MCF 10A (cell line): ENCODE results near the gene CORO2A. TPM values are rescaled to one million over a fixed set of nuclear protein-coding genes. Genes with fewer than 3 reads are reported as not detected.

Experiments
- BruUV-seq: library from RNA; stranded (reverse); fragments of 400-500 nt; replicated peaks from 2 replicates; lab custom pipeline; 2021; lab: Mats Ljungman, UMichigan
- CTCF ChIA-PET: fragments of 300-600 bp; sonication (Branson Sonifier 250); formaldehyde crosslinking; extraction: SDS; loops from one replicate; lab custom pipeline; 2021; ENCODE audit warnings: antibody characterized with exemption, inconsistent platforms; lab: Yijun Ruan, JAX
- POLR2A ChIA-PET: fragments of 300-600, 350-650 bp; sonication (Branson Sonifier 250); formaldehyde crosslinking; extraction: SDS; loops from one replicate; lab custom pipeline; 2020; ENCODE audit warnings: antibody characterized with exemption, inconsistent platforms; lab: Yijun Ruan, JAX
- DNase-seq: peaks from one replicate; pipeline ENCODE4 v3.0.0-alpha.2; 2018; ENCODE audit not compliant: unreplicated experiment
- H3K27ac Mint-ChIP-seq: one replicate; pipeline ENCODE4 v1.8.0; 2022; ENCODE audit warnings: mild to moderate bottlenecking, low read depth, mixed read lengths; ENCODE audit not compliant: unreplicated experiment
- H3K27me3 Mint-ChIP-seq: one replicate; pipeline ENCODE4 v1.8.0; 2022; ENCODE audit warnings: mixed read lengths; ENCODE audit not compliant: insufficient read depth, unreplicated experiment
- H3K36me3 Mint-ChIP-seq: one replicate; pipeline ENCODE4 v1.8.0; 2022; ENCODE audit warnings: mild to moderate bottlenecking, moderate library complexity, mixed read lengths; ENCODE audit not compliant: insufficient read depth, unreplicated experiment
- H3K4me1 Mint-ChIP-seq: one replicate; pipeline ENCODE4 v1.8.0; 2022; ENCODE audit warnings: mixed read lengths; ENCODE audit not compliant: insufficient read depth, unreplicated experiment
- H3K4me3 Mint-ChIP-seq: one replicate; pipeline ENCODE4 v1.8.0; 2022; ENCODE audit warnings: mild to moderate bottlenecking, moderate library complexity, mixed read lengths; ENCODE audit not compliant: unreplicated experiment
- H3K9me3 Mint-ChIP-seq: one replicate; pipeline ENCODE4 v1.8.0; 2022; ENCODE audit warnings: mixed read lengths; ENCODE audit not compliant: unreplicated experiment
- CTCF ChIP-seq: fragments of 200-600 bp; IDR thresholded peaks from one replicate; pipeline ENCODE4 v1.8.0; 2022; ENCODE audit warnings: antibody characterized with exemption, mild to moderate bottlenecking; ENCODE audit not compliant: unreplicated experiment
- intact Hi-C: fragments of 100-400 bp; cut with micrococcal nuclease; formaldehyde crosslinking; loops from 2 replicates; pipeline ENCODE4 v1.14.1; 2022
- total RNA-seq: library from RNA; stranded (reverse); gene quantifications from 2 replicates; pipeline ENCODE4 v1.2.3, GENCODE V29; 2022

The CORO2A gene
- total RNA-seq, 1 experiment from 2014 or later, result 3.4 TPM

- BruUV-seq, result no TSS peak
- Mint-ChIP-seq H3K27me3 (no peaks in the 10 kb centered on the region), H3K27ac (no peak overlapping the region), H3K4me3 (peak overlapping the region; percentile 77), H3K9me3 (no peaks in the 10 kb centered on the region), H3K4me1 (peaks cover 6% of the 10 kb centered on the region), H3K36me3 (peaks cover 12% of the 10 kb centered on the region)
- peak; percentile 42 for DNase-seq
- intact Hi-C loops, result loop anchor here (2.0 to 10.0 kb wide), 3 partner anchors 47 to 117 kb away; no protein-coding TSS in a partner anchor
- ChIA-PET CTCF (interaction anchor here (0.5 to 2.9 kb wide), 14 partner anchors 12 to 1908 kb away, joined by 3 to 15 read pairs (median 4); no protein-coding TSS in a partner anchor), POLR2A (interaction anchor here (0.6 to 4.0 kb wide), 9 partner anchors 10 to 268 kb away, joined by 3 to 31 read pairs (median 5); partner anchors contain the start of genes TBC1D2 and TRIM14)
- no peak for TF ChIP-seq CTCF
Measured at GRCh38 chr9:98191671-98192502, 550 bp downstream of the CORO2A start.

GRCh38 chr9:98191181-98191608 lies 1.2 kb downstream of the CORO2A start:
- CTCF ChIA-PET, result interaction anchor here (0.6 to 2.8 kb wide), 6 partner anchors 16 to 119 kb away, joined by 3 to 15 read pairs (median 4); no protein-coding TSS in a partner anchor
- H3K27me3 Mint-ChIP-seq, result no peaks in the 10 kb centered on the region
- BruUV-seq, result no TSS peak
- H3K4me1 Mint-ChIP-seq, result peaks cover 6% of the 10 kb centered on the region
- DNase-seq, result no peak
- intact Hi-C loops, result loop anchor here (10.0 kb wide), 1 partner anchor 46 kb away; no protein-coding TSS in a partner anchor
- peaks cover 5% of the 10 kb centered on the region for H3K36me3 Mint-ChIP-seq
- no peak for TF ChIP-seq CTCF
- no peak overlapping the region for H3K27ac Mint-ChIP-seq
- H3K4me3 Mint-ChIP-seq, result peak overlapping the region; percentile 77
- POLR2A ChIA-PET, result interaction anchor here (0.6 to 4.0 kb wide), 3 partner anchors 47 to 65 kb away, joined by 3 to 31 read pairs (median 5); partner anchors contain the start of gene TBC1D2
- no peaks in the 10 kb centered on the region for H3K9me3 Mint-ChIP-seq

GRCh38 chr9:98190757-98191105 lies 1.7 kb downstream of the CORO2A start:
- CTCF ChIA-PET, result interaction anchor here (0.6 to 2.8 kb wide), 6 partner anchors 31 to 119 kb away, joined by 3 to 15 read pairs (median 4); no protein-coding TSS in a partner anchor
- peaks cover under 1% of the 10 kb centered on the region for H3K36me3 Mint-ChIP-seq

More at GRCh38 chr9:98190757-98191105, 1.7 kb downstream of the CORO2A start:
- POLR2A ChIA-PET, result interaction anchor here (0.6 kb wide), 1 partner anchor 47 kb away, joined by 3 read pairs; no protein-coding TSS in a partner anchor
- H3K4me1 Mint-ChIP-seq, result peaks cover 8% of the 10 kb centered on the region
- H3K9me3 Mint-ChIP-seq, result no peaks in the 10 kb centered on the region
- H3K27me3 Mint-ChIP-seq, result no peaks in the 10 kb centered on the region
- BruUV-seq, result no TSS peak
- DNase-seq, result no peak
- H3K4me3 Mint-ChIP-seq, result no peak overlapping the region
- intact Hi-C loops, result loop anchor here (10.0 kb wide), 1 partner anchor 46 kb away; no protein-coding TSS in a partner anchor
- TF ChIP-seq CTCF, result no peak
- H3K27ac Mint-ChIP-seq, result no peak overlapping the region
